Osteoblast (primary cell): ENCODE data around the gene C1QL3. TPM values are rescaled to one million over a fixed set of nuclear protein-coding genes. Genes with fewer than 3 reads are reported as not detected.

Experiments
- DNase-seq: peaks from one replicate; pipeline ENCODE4 v3.0.0; 2011; ENCODE audit warnings: low spot score, mixed read lengths; ENCODE audit not compliant: insufficient read length; ENCODE audit errors: missing footprints
- H2AFZ ChIP-seq: 2 replicates; pipeline ENCODE4 v1.6.0; 2011; ENCODE audit warnings: mild to moderate bottlenecking, low read length
- H3K27ac ChIP-seq: 2 replicates; pipeline ENCODE4 v1.5.1; 2011; ENCODE audit warnings: mild to moderate bottlenecking, low read depth, low read length, moderate library complexity
- H3K27me3 ChIP-seq: 2 replicates; pipeline ENCODE4 v1.6.0; 2012; ENCODE audit warnings: mild to moderate bottlenecking, control low read depth, inconsistent platforms, low read length, moderate library complexity; ENCODE audit not compliant: insufficient read depth
- H3K36me3 ChIP-seq: 2 replicates; pipeline ENCODE4 v1.5.1; 2011; ENCODE audit warnings: mild to moderate bottlenecking, low read length, control low read depth, moderate library complexity; ENCODE audit not compliant: insufficient read depth
- H3K4me1 ChIP-seq: 2 replicates; pipeline ENCODE4 v1.5.1; 2011; ENCODE audit warnings: mild to moderate bottlenecking, low read length, control low read depth, moderate library complexity; ENCODE audit not compliant: insufficient read depth
- H3K4me2 ChIP-seq: 2 replicates; pipeline ENCODE4 v1.6.0; 2011; ENCODE audit warnings: mild to moderate bottlenecking, low read length; ENCODE audit not compliant: insufficient read depth
- H3K4me3 ChIP-seq: fragments of 200-600 bp; sonication (generic); 3 replicates; pipeline ENCODE4 v1.5.1; 2012; ENCODE audit warnings: mild to moderate bottlenecking, low read length, inconsistent platforms; ENCODE audit not compliant: insufficient read depth
- H3K79me2 ChIP-seq: 2 replicates; pipeline ENCODE4 v1.6.0; 2012; ENCODE audit warnings: mild to moderate bottlenecking, low read length, control low read depth, inconsistent platforms; ENCODE audit not compliant: insufficient read depth
- H3K9me3 ChIP-seq: 2 replicates; pipeline ENCODE4 v1.5.1; 2011; ENCODE audit warnings: low read depth, low read length, control low read depth
- H4K20me1 ChIP-seq: 2 replicates; pipeline ENCODE4 v1.6.0; 2012; ENCODE audit warnings: mild to moderate bottlenecking, low read length, control low read depth; ENCODE audit not compliant: insufficient read depth
- total RNA-seq: library from RNA; depleted of rRNA; stranded (reverse); fragments of >200 nt; gene quantifications from 2 replicates; pipeline ENCODE4 v1.2.3, GENCODE V29; 2012
- TF ChIP-seq, protein P1 (sequence below): IDR thresholded peaks from 2 replicates; pipeline ENCODE4 v1.5.1; 2011; ENCODE audit warnings: mild to moderate bottlenecking, low read depth, low read length, moderate library complexity; ENCODE audit errors: extremely low read depth

Gene C1QL3
- total RNA-seq, 1 donor: not detected

DNA sequence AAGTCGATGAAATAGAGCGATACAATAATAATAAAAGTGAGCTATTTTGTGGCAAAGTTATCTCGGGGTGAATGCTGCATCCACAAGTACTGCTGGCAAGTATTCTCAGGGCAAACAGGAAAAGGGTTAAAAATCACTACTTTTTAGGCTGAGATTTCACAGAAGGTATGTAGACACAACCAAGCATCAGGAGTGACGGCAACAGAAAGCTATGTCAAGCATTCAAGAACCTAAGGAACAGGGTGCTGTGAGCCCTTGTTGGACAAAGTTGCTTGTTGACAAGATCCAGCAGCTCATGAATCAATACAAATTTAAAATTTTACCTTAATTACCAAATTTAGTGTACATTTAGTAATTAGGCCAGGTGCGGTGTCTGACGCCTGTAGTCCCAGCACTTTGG lies 41.2 kb upstream of the C1QL3 start:
- no peaks in the 10 kb centered on the region for H3K79me2 ChIP-seq
- TF ChIP-seq, protein P1, sequence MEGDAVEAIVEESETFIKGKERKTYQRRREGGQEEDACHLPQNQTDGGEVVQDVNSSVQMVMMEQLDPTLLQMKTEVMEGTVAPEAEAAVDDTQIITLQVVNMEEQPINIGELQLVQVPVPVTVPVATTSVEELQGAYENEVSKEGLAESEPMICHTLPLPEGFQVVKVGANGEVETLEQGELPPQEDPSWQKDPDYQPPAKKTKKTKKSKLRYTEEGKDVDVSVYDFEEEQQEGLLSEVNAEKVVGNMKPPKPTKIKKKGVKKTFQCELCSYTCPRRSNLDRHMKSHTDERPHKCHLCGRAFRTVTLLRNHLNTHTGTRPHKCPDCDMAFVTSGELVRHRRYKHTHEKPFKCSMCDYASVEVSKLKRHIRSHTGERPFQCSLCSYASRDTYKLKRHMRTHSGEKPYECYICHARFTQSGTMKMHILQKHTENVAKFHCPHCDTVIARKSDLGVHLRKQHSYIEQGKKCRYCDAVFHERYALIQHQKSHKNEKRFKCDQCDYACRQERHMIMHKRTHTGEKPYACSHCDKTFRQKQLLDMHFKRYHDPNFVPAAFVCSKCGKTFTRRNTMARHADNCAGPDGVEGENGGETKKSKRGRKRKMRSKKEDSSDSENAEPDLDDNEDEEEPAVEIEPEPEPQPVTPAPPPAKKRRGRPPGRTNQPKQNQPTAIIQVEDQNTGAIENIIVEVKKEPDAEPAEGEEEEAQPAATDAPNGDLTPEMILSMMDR: no peak
- H3K4me1 ChIP-seq: no peaks in the 10 kb centered on the region
- H3K27me3 ChIP-seq: no peaks in the 10 kb centered on the region
- no peak overlapping the region for H3K4me2 ChIP-seq
- no peaks in the 10 kb centered on the region for H4K20me1 ChIP-seq
- no peak overlapping the region for H3K4me3 ChIP-seq
- no peaks in the 10 kb centered on the region for H3K36me3 ChIP-seq
- H2AFZ ChIP-seq: no peak overlapping the region
- no peaks in the 10 kb centered on the region for H3K9me3 ChIP-seq
- no peak overlapping the region for H3K27ac ChIP-seq
- DNase-seq: no peak

DNA sequence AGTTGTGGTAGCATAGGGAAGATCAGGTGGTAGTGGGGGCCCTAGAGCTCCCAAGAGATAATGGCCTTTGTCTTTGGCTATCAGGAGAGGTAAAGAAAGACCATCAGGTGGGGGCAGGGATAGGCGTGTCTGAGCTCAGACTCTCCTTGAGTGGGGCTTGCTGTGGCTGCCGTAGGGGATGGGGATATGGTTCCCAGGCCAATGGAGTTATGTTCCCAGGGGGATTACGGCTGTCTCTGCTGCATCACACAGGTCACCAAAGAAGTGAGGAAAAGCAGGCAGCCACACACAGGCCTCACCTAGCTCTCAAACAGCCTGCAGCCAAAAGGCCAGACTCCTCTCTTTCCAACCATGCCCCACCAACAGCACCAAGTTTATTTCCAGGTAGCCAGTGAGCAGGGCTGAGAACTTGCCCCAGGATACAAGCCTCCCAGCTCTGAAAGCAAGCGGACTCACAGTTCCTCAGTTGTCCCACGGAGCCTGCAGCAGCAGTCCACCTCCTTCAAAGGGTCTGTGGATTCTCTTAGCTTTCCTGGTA lies 37.6 kb upstream of the C1QL3 start:
- TF ChIP-seq, protein P1: no peak
- Histone ChIP-seq H3K27ac (no peak overlapping the region), H2AFZ (no peak overlapping the region), H3K9me3 (no peaks in the 10 kb centered on the region), H3K79me2 (no peaks in the 10 kb centered on the region), H3K4me2 (no peak overlapping the region), H3K36me3 (no peaks in the 10 kb centered on the region), H3K4me1 (no peaks in the 10 kb centered on the region), H3K4me3 (no peak overlapping the region), H3K27me3 (no peaks in the 10 kb centered on the region), H4K20me1 (no peaks in the 10 kb centered on the region)
- DNase-seq: no peak

DNA sequence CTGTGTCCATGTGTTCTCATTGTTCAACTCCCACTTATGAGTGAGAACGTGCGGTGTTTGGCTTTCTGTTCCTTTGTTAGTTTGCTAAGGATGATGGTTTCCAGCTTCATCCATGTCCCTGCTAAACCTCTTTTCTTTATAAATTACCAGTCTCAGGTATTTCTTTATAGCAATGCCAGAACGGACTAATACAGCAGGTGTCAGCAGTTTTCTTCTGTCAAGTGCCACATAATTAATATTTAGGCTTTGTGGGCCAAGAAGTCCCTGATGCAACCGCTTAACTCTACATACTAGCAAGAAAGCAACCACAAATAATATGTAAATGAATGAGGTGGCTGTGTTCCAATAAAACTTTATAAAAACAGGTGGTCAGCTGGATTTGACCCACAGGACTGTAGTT lies 26.3 kb upstream of the C1QL3 start:
- H3K27ac ChIP-seq: no peak overlapping the region
- no peak overlapping the region for H3K4me2 ChIP-seq
- no peaks in the 10 kb centered on the region for H4K20me1 ChIP-seq
- no peaks in the 10 kb centered on the region for H3K79me2 ChIP-seq
- no peaks in the 10 kb centered on the region for H3K4me1 ChIP-seq
- TF ChIP-seq, protein P1: no peak
- no peak overlapping the region for H3K4me3 ChIP-seq
- H3K9me3 ChIP-seq: no peaks in the 10 kb centered on the region
- no peak overlapping the region for H2AFZ ChIP-seq
- no peaks in the 10 kb centered on the region for H3K36me3 ChIP-seq
- no peaks in the 10 kb centered on the region for H3K27me3 ChIP-seq
- DNase-seq: no peak

DNA sequence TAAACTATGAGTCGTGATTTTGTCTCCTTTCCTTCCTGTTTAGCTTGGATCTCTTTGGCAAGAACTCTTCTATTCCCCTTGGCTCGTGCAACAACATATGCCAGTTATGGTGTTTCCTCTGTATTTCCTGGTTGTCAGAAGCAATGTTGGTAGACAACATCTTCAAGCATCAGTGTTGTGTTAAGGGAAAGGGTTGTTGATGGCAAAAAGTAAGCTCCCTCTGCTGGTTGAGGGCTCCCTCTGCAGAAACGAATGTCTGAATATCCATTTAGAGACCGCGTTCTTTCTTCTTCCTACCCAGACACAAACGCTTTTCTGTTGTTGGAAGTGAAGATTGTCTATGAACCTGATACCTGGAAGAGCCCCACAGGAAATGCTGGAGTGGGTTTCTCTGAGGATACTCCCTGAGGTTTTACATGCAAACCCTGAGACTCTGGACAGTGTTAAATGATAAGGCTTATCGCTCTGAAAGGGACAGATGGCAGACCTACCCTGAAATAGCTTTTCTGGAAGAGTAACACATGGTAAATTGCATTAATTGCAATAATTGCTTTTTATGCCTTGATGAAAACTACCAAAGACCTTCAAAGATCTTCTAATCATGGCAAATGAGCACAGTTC lies 23.5 kb upstream of the C1QL3 start:
- H2AFZ ChIP-seq: no peak overlapping the region
- H3K4me2 ChIP-seq: no peak overlapping the region
- H3K79me2 ChIP-seq: no peaks in the 10 kb centered on the region
- no peaks in the 10 kb centered on the region for H4K20me1 ChIP-seq
- H3K4me1 ChIP-seq: no peaks in the 10 kb centered on the region
- H3K36me3 ChIP-seq: no peaks in the 10 kb centered on the region
- no peaks in the 10 kb centered on the region for H3K27me3 ChIP-seq
- peak; percentile 90 for DNase-seq
- H3K27ac ChIP-seq: no peak overlapping the region
- no peak overlapping the region for H3K4me3 ChIP-seq
- TF ChIP-seq, protein P1: peak; percentile 81
- H3K9me3 ChIP-seq: no peaks in the 10 kb centered on the region
